Suprapubic skin (tissue), 4 donors: ENCODE data around the gene PARD6G. TPM values are rescaled to one million over a fixed set of nuclear protein-coding genes. Genes with fewer than 3 reads are reported as not detected.

Experiments used
- DNase-seq, 2 donors: peaks; one replicate each; pipeline ENCODE4 v3.0.0-alpha.2; 2019; ENCODE audit warnings: low spot score in 2 of 2
- H3K27ac ChIP-seq: fragments of 200-600 bp; sonication (generic); one replicate; pipeline ENCODE4 v1.5.1; 2019
- H3K27me3 ChIP-seq: fragments of 200-600 bp; sonication (generic); one replicate; pipeline ENCODE4 v1.5.1; 2019
- H3K36me3 ChIP-seq: fragments of 200-600 bp; sonication (generic); one replicate; pipeline ENCODE4 v1.5.1; 2019
- H3K4me1 ChIP-seq: fragments of 200-600 bp; sonication (generic); one replicate; pipeline ENCODE4 v1.5.1; 2019
- H3K4me3 ChIP-seq: fragments of 200-600 bp; sonication (generic); one replicate; pipeline ENCODE4 v1.5.1; 2019; ENCODE audit warnings: mild to moderate bottlenecking
- H3K9me3 ChIP-seq: fragments of 200-600 bp; sonication (generic); one replicate; pipeline ENCODE4 v1.5.1; 2019
- EP300 ChIP-seq: sonication (generic); formaldehyde crosslinking; IDR thresholded peaks from one replicate; pipeline ENCODE4 v1.6.1; 2017; ENCODE audit warnings: antibody characterized with exemption
- POLR2A ChIP-seq, 2 donors: fragments of 450-650 bp; IDR thresholded peaks; one replicate each; pipeline ENCODE4 v1.6.1; 2017; ENCODE audit warnings: antibody characterized with exemption in 2 of 2, mild to moderate bottlenecking in 2 of 2, moderate library complexity in 2 of 2
- POLR2AphosphoS5 ChIP-seq, 3 donors: sonication (generic); formaldehyde crosslinking; IDR thresholded peaks; one replicate each; pipeline ENCODE4 v1.6.1; 2017; ENCODE audit warnings: antibody characterized with exemption in 3 of 3
- WGBS: methylation state at CpG from one replicate; pipeline ENCODE4 v1.1.5; 2018; 5-methylcytosine and 5-hydroxymethylcytosine counted together
- total RNA-seq, 4 donors: library from RNA; depleted of rRNA; stranded (reverse); fragments of >200 nt; gene quantifications; one replicate each; pipeline ENCODE4 v1.1.0, GENCODE V29; 2016
- TF ChIP-seq, protein P1 (sequence below), 2 donors: fragments of 200-600 bp in 1 of 2; fragments of 450-650 bp in 1 of 2; sonication (generic) in 1 of 2; IDR thresholded peaks; one replicate each; pipeline ENCODE4 v1.5.1; 2016 to 2019; ENCODE audit warnings: antibody characterized with exemption in 2 of 2, mild to moderate bottlenecking in 1 of 2, moderate library complexity in 1 of 2

Gene PARD6G
- total RNA-seq, 4 donors from 2014 or later = 47.5 to 97.6 (median 82.2) TPM

- no peak overlapping the region for H3K4me3 ChIP-seq
- H3K9me3 ChIP-seq = no peaks in the 10 kb centered on the region
- H3K36me3 ChIP-seq = peaks cover 52% of the 10 kb centered on the region
- TF ChIP-seq POLR2A (IDR thresholded peaks at IDR 0.05) = no peak
- TF ChIP-seq, protein P1, sequence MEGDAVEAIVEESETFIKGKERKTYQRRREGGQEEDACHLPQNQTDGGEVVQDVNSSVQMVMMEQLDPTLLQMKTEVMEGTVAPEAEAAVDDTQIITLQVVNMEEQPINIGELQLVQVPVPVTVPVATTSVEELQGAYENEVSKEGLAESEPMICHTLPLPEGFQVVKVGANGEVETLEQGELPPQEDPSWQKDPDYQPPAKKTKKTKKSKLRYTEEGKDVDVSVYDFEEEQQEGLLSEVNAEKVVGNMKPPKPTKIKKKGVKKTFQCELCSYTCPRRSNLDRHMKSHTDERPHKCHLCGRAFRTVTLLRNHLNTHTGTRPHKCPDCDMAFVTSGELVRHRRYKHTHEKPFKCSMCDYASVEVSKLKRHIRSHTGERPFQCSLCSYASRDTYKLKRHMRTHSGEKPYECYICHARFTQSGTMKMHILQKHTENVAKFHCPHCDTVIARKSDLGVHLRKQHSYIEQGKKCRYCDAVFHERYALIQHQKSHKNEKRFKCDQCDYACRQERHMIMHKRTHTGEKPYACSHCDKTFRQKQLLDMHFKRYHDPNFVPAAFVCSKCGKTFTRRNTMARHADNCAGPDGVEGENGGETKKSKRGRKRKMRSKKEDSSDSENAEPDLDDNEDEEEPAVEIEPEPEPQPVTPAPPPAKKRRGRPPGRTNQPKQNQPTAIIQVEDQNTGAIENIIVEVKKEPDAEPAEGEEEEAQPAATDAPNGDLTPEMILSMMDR (IDR thresholded peaks at IDR 0.05) = no peak
- no peak for TF ChIP-seq EP300
- TF ChIP-seq POLR2AphosphoS5 (IDR thresholded peaks at IDR 0.05) = no peak
- H3K27ac ChIP-seq = no peak overlapping the region
- DNase-seq = no peak
- H3K4me1 ChIP-seq = no peaks in the 10 kb centered on the region
- no peaks in the 10 kb centered on the region for H3K27me3 ChIP-seq
- WGBS = 87% methylated on average over 12 of the region's 12 CpGs
Measured at GRCh38 chr18:80137976-80138375, 109.3 kb downstream of the PARD6G start.

DNA sequence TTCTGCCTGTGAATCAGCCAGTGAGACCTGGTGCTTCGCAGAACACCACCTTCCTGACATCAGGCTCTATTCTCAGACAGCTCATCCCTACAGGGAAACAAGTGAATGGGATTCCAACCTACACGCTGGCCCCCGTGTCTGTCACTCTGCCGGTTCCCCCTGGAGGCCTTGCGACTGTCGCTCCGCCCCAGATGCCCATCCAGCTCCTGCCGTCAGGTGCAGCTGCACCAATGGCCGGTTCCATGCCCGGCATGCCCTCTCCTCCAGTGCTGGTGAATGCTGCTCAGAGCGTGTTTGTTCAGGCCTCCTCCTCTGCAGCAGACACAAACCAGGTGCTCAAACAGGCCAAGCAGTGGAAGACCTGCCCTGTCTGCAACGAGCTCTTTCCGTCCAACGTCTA, 110.2 kb downstream of the PARD6G start:
- DNase-seq = no peak
- Histone ChIP-seq H3K27me3 (no peaks in the 10 kb centered on the region), H3K9me3 (no peaks in the 10 kb centered on the region), H3K27ac (no peak overlapping the region), H3K36me3 (peaks cover 53% of the 10 kb centered on the region), H3K4me3 (no peak overlapping the region), H3K4me1 (no peaks in the 10 kb centered on the region)
- TF ChIP-seq EP300 (no peak), POLR2AphosphoS5 (IDR thresholded peaks at IDR 0.05) (no peak), POLR2A (IDR thresholded peaks at IDR 0.05) (no peak)
- TF ChIP-seq, protein P1 (IDR thresholded peaks at IDR 0.05) = no peak
- 97% methylated on average over 14 of the region's 14 CpGs for WGBS

DNA sequence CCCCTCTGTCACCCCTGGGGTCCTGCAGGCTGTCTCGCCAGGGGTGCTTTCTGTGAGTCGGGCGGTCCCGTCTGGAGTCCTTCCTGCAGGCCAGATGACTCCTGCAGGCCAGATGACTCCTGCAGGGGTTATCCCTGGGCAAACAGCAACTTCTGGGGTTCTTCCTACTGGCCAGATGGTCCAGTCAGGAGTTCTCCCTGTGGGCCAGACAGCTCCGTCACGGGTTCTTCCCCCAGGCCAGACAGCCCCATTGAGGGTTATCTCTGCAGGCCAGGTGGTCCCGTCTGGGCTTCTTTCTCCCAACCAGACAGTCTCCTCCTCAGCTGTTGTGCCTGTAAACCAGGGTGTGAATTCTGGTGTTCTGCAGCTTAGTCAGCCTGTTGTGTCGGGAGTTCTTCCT, 110.6 kb downstream of the PARD6G start:
- Histone ChIP-seq H3K4me3 (no peak overlapping the region), H3K27ac (no peak overlapping the region), H3K36me3 (peaks cover 53% of the 10 kb centered on the region), H3K27me3 (no peaks in the 10 kb centered on the region), H3K4me1 (no peaks in the 10 kb centered on the region), H3K9me3 (no peaks in the 10 kb centered on the region)
- DNase-seq = no peak
- WGBS = 86% methylated on average over 7 of the region's 8 CpGs
- TF ChIP-seq, protein P1 (IDR thresholded peaks at IDR 0.05) = no peak
- no peak for TF ChIP-seq POLR2A (IDR thresholded peaks at IDR 0.05)
- no peak for TF ChIP-seq EP300
- no peak for TF ChIP-seq POLR2AphosphoS5 (IDR thresholded peaks at IDR 0.05)

DNA sequence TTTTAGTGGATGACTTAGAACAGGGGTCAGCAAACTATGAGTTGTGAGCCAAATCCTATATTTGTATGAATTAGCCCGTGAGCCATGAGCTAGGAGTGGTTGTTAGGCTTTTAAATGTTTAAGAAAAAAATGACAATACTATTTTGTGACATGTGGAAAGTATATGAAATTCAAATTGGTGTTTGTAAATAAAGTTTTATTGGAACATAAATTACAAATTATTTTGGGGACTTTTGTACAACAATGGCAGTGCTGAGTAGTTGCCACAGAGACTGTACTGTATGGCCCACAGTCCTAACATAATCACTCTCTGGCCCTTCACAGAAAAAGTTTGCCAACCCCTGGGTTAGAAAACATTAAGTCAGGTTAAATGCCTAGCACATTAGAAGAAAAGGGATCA, 112.2 kb downstream of the PARD6G start:
- H3K4me3 ChIP-seq = no peak overlapping the region
- TF ChIP-seq POLR2AphosphoS5 (IDR thresholded peaks at IDR 0.05) (no peak), EP300 (no peak), POLR2A (IDR thresholded peaks at IDR 0.05) (no peak)
- TF ChIP-seq, protein P1 (IDR thresholded peaks at IDR 0.05) = no peak
- 91% methylated on average over 1 of the region's 1 CpG for WGBS
- DNase-seq = no peak
- H3K4me1 ChIP-seq = no peaks in the 10 kb centered on the region
- H3K27me3 ChIP-seq = no peaks in the 10 kb centered on the region
- peaks cover 53% of the 10 kb centered on the region for H3K36me3 ChIP-seq
- H3K9me3 ChIP-seq = no peaks in the 10 kb centered on the region
- no peak overlapping the region for H3K27ac ChIP-seq

GRCh38 chr18:80133124-80133523, 114.2 kb downstream of the PARD6G start:
- no peak overlapping the region for H3K4me3 ChIP-seq
- H3K9me3 ChIP-seq = no peaks in the 10 kb centered on the region
- 77% methylated on average over 1 of the region's 1 CpG for WGBS
- no peak overlapping the region for H3K27ac ChIP-seq
- TF ChIP-seq, protein P1 (IDR thresholded peaks at IDR 0.05) = no peak
- no peak for TF ChIP-seq POLR2A (IDR thresholded peaks at IDR 0.05)
- no peak for TF ChIP-seq POLR2AphosphoS5 (IDR thresholded peaks at IDR 0.05)
- no peak for TF ChIP-seq EP300
- H3K27me3 ChIP-seq = no peaks in the 10 kb centered on the region
- no peak for DNase-seq
- H3K36me3 ChIP-seq = peaks cover 50% of the 10 kb centered on the region
- no peaks in the 10 kb centered on the region for H3K4me1 ChIP-seq
